ENCODE data around the gene VAT1L.

GRCh38 chr16:77801817-77802216 lies 13.5 kb downstream of the VAT1L start:
- no peak for TF ChIP-seq CTCF (IDR thresholded peaks at IDR 0.05)
- TF ChIP-seq POLR2A (IDR thresholded peaks at IDR 0.05), result no peak

Measured in right lobe of liver (tissue), 4 donors.